ENCODE measurements around the gene TAAR5. TPM values are rescaled to one million over a fixed set of nuclear protein-coding genes. Genes with fewer than 3 reads are reported as not detected.

TAAR5 gene
- total RNA-seq, 2 donors from 2014 or later, result not detected

DNA sequence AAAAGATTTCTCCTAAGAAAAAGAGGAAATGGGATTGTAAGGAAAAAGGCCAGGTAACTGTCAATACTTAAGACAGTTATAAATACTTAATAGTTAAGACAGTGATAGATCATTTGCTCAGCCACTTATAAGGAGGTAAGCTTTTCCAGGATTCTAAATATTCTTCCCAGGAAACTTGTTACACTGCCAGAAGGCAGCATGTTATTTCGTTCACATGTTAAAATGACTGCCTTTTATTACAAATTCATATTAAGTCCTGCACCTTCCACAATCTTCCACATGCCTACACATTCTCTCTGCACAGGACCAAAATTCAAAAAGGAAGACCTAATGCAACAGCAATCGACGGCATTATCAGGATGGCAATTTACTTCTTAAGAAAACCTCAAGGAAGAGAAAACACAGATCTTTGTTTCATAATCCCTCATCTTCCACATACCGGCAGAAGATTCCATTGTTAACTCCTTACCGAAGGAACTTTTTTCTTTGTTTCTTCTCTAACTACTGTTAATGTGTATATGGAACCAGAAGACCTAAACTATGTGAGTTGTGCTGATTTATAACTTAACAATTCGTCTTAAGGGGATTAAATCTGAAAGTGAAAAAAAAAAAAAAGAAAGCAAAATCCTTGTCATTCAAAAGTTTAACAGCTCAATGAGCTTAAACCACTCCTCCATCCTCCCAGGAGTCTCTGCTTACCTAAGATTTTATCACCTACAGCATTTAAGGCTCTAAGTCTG is 33.7 kb upstream of the TAAR5 start:
- intact Hi-C loops (cut with DNase I), result no loop called here
- no peak overlapping the region for H3K27ac ChIP-seq
- no peak for TF ChIP-seq CTCF (IDR thresholded peaks at IDR 0.05)
- no peaks in the 10 kb centered on the region for H3K9me3 ChIP-seq
- no peak overlapping the region for H3K9ac ChIP-seq (ENCODE audit: low read depth in 2 of 2, low read length in 2 of 2)
- H3K4me1 ChIP-seq, result no peaks in the 10 kb centered on the region
- H3K4me3 ChIP-seq, result no peak overlapping the region
- no peaks in the 10 kb centered on the region for H3K36me3 ChIP-seq
- no peak for DNase-seq
- no peaks in the 10 kb centered on the region for H3K27me3 ChIP-seq

- Histone ChIP-seq H3K4me1 (no peaks in the 10 kb centered on the region), H3K27ac (no peak overlapping the region), H3K27me3 (no peaks in the 10 kb centered on the region), H3K9ac (ENCODE audit: low read depth in 2 of 2, low read length in 2 of 2) (no peak overlapping the region), H3K4me3 (no peak overlapping the region), H3K9me3 (no peaks in the 10 kb centered on the region), H3K36me3 (no peaks in the 10 kb centered on the region)
- TF ChIP-seq CTCF (IDR thresholded peaks at IDR 0.05), result no peak
- no peak for DNase-seq
- intact Hi-C loops (cut with DNase I), result no loop called here
Observed at GRCh38 chr6:132616677-132617076, 27.1 kb upstream of the TAAR5 start.

DNA sequence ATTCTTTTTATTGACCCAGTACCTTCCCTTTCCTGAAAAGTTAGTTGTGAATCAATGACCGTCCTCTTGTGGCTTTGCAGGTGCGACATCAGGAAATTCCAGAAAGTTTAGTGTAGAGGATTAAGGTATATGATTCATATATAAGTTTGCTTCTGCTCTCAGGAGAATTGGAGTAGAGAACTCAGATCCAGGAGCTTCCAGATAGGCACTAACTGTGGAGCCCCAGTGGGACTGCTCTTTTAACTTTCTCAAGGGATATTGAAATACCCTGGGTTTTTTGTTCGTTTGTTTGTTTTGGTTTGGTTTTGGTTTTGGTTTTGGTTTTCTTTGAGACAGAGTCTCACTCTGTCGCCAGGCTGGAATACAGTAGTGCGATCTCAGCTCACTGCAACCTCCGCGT is 25.0 kb upstream of the TAAR5 start:
- no peak for DNase-seq
- intact Hi-C loops (cut with DNase I), result no loop called here
- Histone ChIP-seq H3K36me3 (no peaks in the 10 kb centered on the region), H3K9ac (ENCODE audit: low read depth in 2 of 2, low read length in 2 of 2) (no peak overlapping the region), H3K4me3 (no peak overlapping the region), H3K4me1 (no peaks in the 10 kb centered on the region), H3K27ac (no peak overlapping the region), H3K27me3 (no peaks in the 10 kb centered on the region), H3K9me3 (no peaks in the 10 kb centered on the region)
- TF ChIP-seq CTCF (IDR thresholded peaks at IDR 0.05), result no peak

DNA sequence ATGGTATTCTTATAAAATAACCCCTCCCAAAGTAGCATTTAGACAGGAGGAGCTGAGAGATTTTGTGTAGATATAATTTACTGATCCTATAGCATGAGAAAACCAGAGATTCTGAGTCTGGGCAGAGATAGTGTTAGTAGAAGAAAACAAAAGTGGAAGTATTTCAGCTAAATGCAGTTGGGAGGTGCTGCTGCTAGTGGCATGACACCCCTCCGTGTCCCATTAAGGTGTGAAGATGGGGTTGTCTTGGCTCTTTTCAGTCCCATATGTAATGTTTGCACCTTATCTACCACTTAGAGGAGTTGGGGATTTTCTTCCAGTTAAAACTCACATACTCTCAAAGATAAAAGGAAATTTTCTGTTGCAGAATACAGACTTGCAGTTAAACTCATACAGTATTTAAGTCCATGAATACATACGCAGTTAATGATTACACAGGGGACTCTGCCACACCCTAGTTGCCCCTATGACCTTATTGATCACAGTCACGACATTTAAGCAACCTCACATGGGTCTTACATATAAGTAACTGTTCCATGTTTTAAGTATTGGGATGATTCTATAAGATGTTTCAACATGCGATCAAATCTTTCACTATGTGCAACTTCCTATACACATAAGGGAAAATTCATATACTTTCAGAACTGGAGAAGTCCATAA is 23.0 kb upstream of the TAAR5 start:
- DNase-seq, result no peak
- H3K27ac ChIP-seq, result no peak overlapping the region
- H3K27me3 ChIP-seq, result no peaks in the 10 kb centered on the region
- no peak overlapping the region for H3K4me3 ChIP-seq
- no peaks in the 10 kb centered on the region for H3K36me3 ChIP-seq
- H3K4me1 ChIP-seq, result no peaks in the 10 kb centered on the region
- intact Hi-C loops (cut with DNase I), result no loop called here
- TF ChIP-seq CTCF (IDR thresholded peaks at IDR 0.05), result no peak
- H3K9ac ChIP-seq (ENCODE audit: low read depth in 2 of 2, low read length in 2 of 2), result no peak overlapping the region
- no peaks in the 10 kb centered on the region for H3K9me3 ChIP-seq

- no peaks in the 10 kb centered on the region for H3K36me3 ChIP-seq
- no peaks in the 10 kb centered on the region for H3K9me3 ChIP-seq
- intact Hi-C loops (cut with DNase I), result no loop called here
- no peak for DNase-seq
- no peak for TF ChIP-seq CTCF (IDR thresholded peaks at IDR 0.05)
- no peaks in the 10 kb centered on the region for H3K27me3 ChIP-seq
- H3K27ac ChIP-seq, result no peak overlapping the region
- H3K9ac ChIP-seq (ENCODE audit: low read depth in 2 of 2, low read length in 2 of 2), result no peak overlapping the region
- H3K4me1 ChIP-seq, result no peaks in the 10 kb centered on the region
- no peak overlapping the region for H3K4me3 ChIP-seq
Observed at GRCh38 chr6:132611616-132612015, 22.1 kb upstream of the TAAR5 start.

Measured in colonic mucosa (tissue), 4 donors.